PC-9 (cell line): ENCODE measurements around the gene CAP2.

Experiments
- CTCF ChIP-seq: fragments of 200-600 bp; sonication (generic); conservative IDR thresholded peaks from 2 replicates; pipeline ENCODE4 v1.6.1; 2017; ENCODE audit warnings: mixed run types, antibody characterized with exemption, mild to moderate bottlenecking, moderate library complexity
- EZH2 ChIP-seq: fragments of 200-600 bp; sonication (generic); IDR thresholded peaks from 2 replicates; pipeline ENCODE4 v1.8.0; 2017; ENCODE audit warnings: antibody characterized with exemption, low read depth

GRCh38 chr6:17601386-17601703, 207.9 kb downstream of the CAP2 start:
- TF ChIP-seq CTCF (no peak), EZH2 (no peak)
